IMR-90 (cell line): ENCODE measurements around the gene BCAS3. TPM values are rescaled to one million over a fixed set of nuclear protein-coding genes. Genes with fewer than 3 reads are reported as not detected.

Experiments
- ATAC-seq: fragments of 200-7000 bp; cut with Tn5 transposase; 2 replicates; pipeline ENCODE4 v1.9.1; 2020; ENCODE audit warnings: low read depth, mild to moderate bottlenecking, moderate library complexity
- BruUV-seq: library from RNA; stranded (reverse); fragments of 400-500 nt; replicated peaks from 2 replicates; lab custom pipeline; 2021; lab: Mats Ljungman, UMichigan
- CTCF ChIA-PET: fragments of 300-600 bp; formaldehyde crosslinking; extraction: SDS; loops from one replicate; lab custom pipeline; 2021; ENCODE audit warnings: antibody characterized with exemption; lab: Yijun Ruan, JAX
- POLR2A ChIA-PET: fragments of 300-600 bp; sonication (Branson Sonifier 250); formaldehyde crosslinking; loops from one replicate; lab custom pipeline; 2022; ENCODE audit warnings: antibody characterized with exemption; ENCODE audit not compliant: unreplicated experiment; lab: Charles Lee
- DNase-seq: peaks from one replicate; pipeline ENCODE4 v3.0.0; 2013
- H2AFZ ChIP-seq: replicated peaks from 2 replicates; pipeline ENCODE3; 2013; ENCODE audit warnings: low read length, mild to moderate bottlenecking; ENCODE audit not compliant: poor library complexity
- H2AK5ac ChIP-seq: 2 replicates; pipeline ENCODE4 v1.6.1; 2013; ENCODE audit warnings: low read depth, low read length, inconsistent platforms
- H2AK9ac ChIP-seq: replicated peaks from 2 replicates; pipeline ENCODE3; 2013; ENCODE audit warnings: mild to moderate bottlenecking, low read depth, low read length, moderate library complexity; ENCODE audit not compliant: poor library complexity
- H2BK120ac ChIP-seq: 2 replicates; pipeline ENCODE4 v1.6.1; 2013; ENCODE audit warnings: low read depth, low read length, inconsistent platforms
- H2BK15ac ChIP-seq: 3 replicates; pipeline ENCODE4 v1.6.1; 2013; ENCODE audit warnings: low read depth, low read length, inconsistent platforms
- H2BK20ac ChIP-seq: 2 replicates; pipeline ENCODE4 v1.6.1; 2013; ENCODE audit warnings: low read depth, mild to moderate bottlenecking, inconsistent platforms, low read length, moderate library complexity
- H2BK5ac ChIP-seq: 2 replicates; pipeline ENCODE4 v1.6.1; 2013; ENCODE audit warnings: mild to moderate bottlenecking, low read depth, low read length, inconsistent platforms; ENCODE audit not compliant: poor library complexity, severe bottlenecking
- H3K14ac ChIP-seq: replicated peaks from 2 replicates; pipeline ENCODE4 v1.6.1; 2013; ENCODE audit warnings: low read depth, low read length, inconsistent platforms
- H3K18ac ChIP-seq: 2 replicates; pipeline ENCODE4 v1.6.1; 2013; ENCODE audit warnings: low read depth, low read length, control low read depth
- H3K23ac ChIP-seq: 2 replicates; pipeline ENCODE4 v1.6.1; 2013; ENCODE audit warnings: low read depth, low read length, inconsistent platforms
- H3K27ac ChIP-seq: 2 replicates; pipeline ENCODE4 v1.5.1; 2013; ENCODE audit warnings: mild to moderate bottlenecking, control low read depth, low read length; ENCODE audit not compliant: insufficient read depth
- H3K27me3 ChIP-seq: 2 replicates; pipeline ENCODE4 v1.6.1; 2013; ENCODE audit warnings: low read length; ENCODE audit not compliant: control insufficient read depth, insufficient read depth
- H3K36me3 ChIP-seq: 2 replicates; pipeline ENCODE4 v1.6.1; 2013; ENCODE audit warnings: low read length, mixed read lengths; ENCODE audit not compliant: control insufficient read depth, insufficient read depth
- H3K4ac ChIP-seq: 2 replicates; pipeline ENCODE4 v1.6.1; 2013; ENCODE audit warnings: low read depth, low read length, inconsistent platforms
- H3K4me1 ChIP-seq: 2 replicates; pipeline ENCODE4 v1.6.1; 2013; ENCODE audit warnings: low read length, mixed read lengths; ENCODE audit not compliant: control insufficient read depth, insufficient read depth
- H3K4me2 ChIP-seq: 2 replicates; pipeline ENCODE4 v1.6.1; 2013; ENCODE audit warnings: low read depth, mild to moderate bottlenecking, control low read depth, low read length, moderate library complexity
- H3K4me3 ChIP-seq: 2 replicates; pipeline ENCODE4 v1.5.1; 2013; ENCODE audit warnings: low read depth, mild to moderate bottlenecking, control low read depth, low read length, moderate library complexity; ENCODE audit not compliant: insufficient read depth
- H3K56ac ChIP-seq: 2 replicates; pipeline ENCODE4 v1.6.1; 2013; ENCODE audit warnings: low read length, inconsistent platforms; ENCODE audit not compliant: insufficient read depth; ENCODE audit errors: extremely low read depth
- H3K79me1 ChIP-seq, 2 experiments: 2 replicates each; pipeline ENCODE4 v1.6.1; 2013; ENCODE audit warnings: low read length in 2 of 2, inconsistent platforms in 1 of 2, low read depth in 1 of 2
- H3K9ac ChIP-seq: 2 replicates; pipeline ENCODE4 v1.6.1; 2013; ENCODE audit warnings: low read depth, low read length, control low read depth
- H3K9me1 ChIP-seq: 2 replicates; pipeline ENCODE4 v1.6.1; 2013; ENCODE audit warnings: low read length, inconsistent platforms; ENCODE audit not compliant: insufficient read depth
- H3K9me3 ChIP-seq: 2 replicates; pipeline ENCODE4 v1.6.1; 2013; ENCODE audit warnings: low read length; ENCODE audit not compliant: control insufficient read depth, insufficient read depth
- H4K20me1 ChIP-seq: 2 replicates; pipeline ENCODE4 v1.6.1; 2013; ENCODE audit warnings: low read length, inconsistent platforms; ENCODE audit not compliant: insufficient read depth
- H4K5ac ChIP-seq: 2 replicates; pipeline ENCODE4 v1.6.1; 2013; ENCODE audit warnings: mild to moderate bottlenecking, low read depth, low read length, control low read depth
- H4K8ac ChIP-seq, 2 experiments: 2 replicates each; pipeline ENCODE4 v1.6.1; 2013; ENCODE audit warnings: low read depth in 2 of 2, low read length in 2 of 2, control low read depth in 1 of 2, inconsistent platforms in 1 of 2
- H4K91ac ChIP-seq: 2 replicates; pipeline ENCODE4 v1.6.1; 2013; ENCODE audit warnings: low read depth, low read length, inconsistent platforms; ENCODE audit not compliant: insufficient read depth
- BHLHE40 ChIP-seq: fragments of 150-350 bp; IDR thresholded peaks from 2 replicates; pipeline ENCODE4 v1.6.1; 2016; ENCODE audit warnings: mild to moderate bottlenecking, low read depth, low read length
- ELK1 ChIP-seq: fragments of 150-350 bp; IDR thresholded peaks from 2 replicates; pipeline ENCODE4 v1.6.1; 2016; ENCODE audit warnings: low read depth, mild to moderate bottlenecking, low read length, moderate library complexity, borderline replicate concordance
- MAFK ChIP-seq: IDR thresholded peaks from 2 replicates; pipeline ENCODE4 v1.6.1; 2012; ENCODE audit warnings: low read depth, low read length, improper control_type of control experiment
- POLR2A ChIP-seq: IDR thresholded peaks from 2 replicates; pipeline ENCODE4 v1.6.1; 2012; ENCODE audit warnings: mild to moderate bottlenecking, low read depth, low read length
- RFX5 ChIP-seq: IDR thresholded peaks from 2 replicates; pipeline ENCODE4 v1.8.0; 2012; ENCODE audit warnings: low read depth, mild to moderate bottlenecking, low read length, moderate library complexity
- SMC3 ChIP-seq: fragments of 150-350 bp; IDR thresholded peaks from 2 replicates; pipeline ENCODE4 v1.6.1; 2016; ENCODE audit warnings: low read depth, mild to moderate bottlenecking, antibody characterized with exemption, low read length, moderate library complexity
- WGBS, 2 experiments: methylation state at CpG; one replicate each; pipeline versions ENCODE4 v1.1.5 to v1.1.7; 2013; ENCODE audit warnings: missing lambda C conversion rate in 2 of 2; ENCODE audit not compliant: insufficient read length in 1 of 2; ENCODE audit errors: extremely low coverage in 2 of 2; 5-methylcytosine and 5-hydroxymethylcytosine counted together
- dilution Hi-C: fragments of 300-500 bp; cut with HindIII; formaldehyde crosslinking; loops from one replicate; pipeline ENCODE4 v1.14.3; 2018; ENCODE audit warnings: low sequenced_read_pairs; ENCODE audit not compliant: unreplicated experiment
- in situ Hi-C: fragments of 300-500 bp; cut with MboI; formaldehyde crosslinking; loops from 3 replicates; pipeline ENCODE4 v1.14.3; 2019; ENCODE audit warnings: low sequenced_read_pairs, inconsistent platforms, mixed read lengths
- intact Hi-C: fragments of 100-400 bp; cut with micrococcal nuclease; formaldehyde crosslinking; loops from 2 replicates; pipeline ENCODE4 v1.10.0; 2022
- polyA plus RNA-seq, 3 experiments: library from polyadenylated mRNA; depleted of rRNA; stranded (reverse); fragments of >200 nt; gene quantifications; 2 replicates each; pipeline ENCODE4 v1.2.3, GENCODE V29; 2012; ENCODE audit warnings: low replicate concordance in 1 of 3
- total RNA-seq: library from RNA; depleted of rRNA; stranded (reverse); fragments of >200 nt; gene quantifications from 2 replicates; pipeline ENCODE4 v1.2.3, GENCODE V29; 2012

The BCAS3 gene
- total and polyA plus RNA-seq, 2 of the 4 experiments (the other 2 are of a cell fraction): 6.3 to 27.1 TPM

GRCh38 chr17:61117983-61118382 lies 440.3 kb downstream of the BCAS3 start:
- H4K5ac ChIP-seq: no peak overlapping the region
- H3K4me2 ChIP-seq: no peak overlapping the region
- no peak overlapping the region for H2BK120ac ChIP-seq
- no peak overlapping the region for H2BK20ac ChIP-seq
- H3K14ac ChIP-seq: no peak overlapping the region
- no peak overlapping the region for H3K4me3 ChIP-seq
- DNase-seq (no peak), ATAC-seq (no peak)
- ChIA-PET CTCF (no interaction called here), POLR2A (no interaction called here)
- no peak overlapping the region for H3K23ac ChIP-seq
- no peaks in the 10 kb centered on the region for H3K36me3 ChIP-seq
- TF ChIP-seq BHLHE40: no peak
- no peak for TF ChIP-seq RFX5
- TF ChIP-seq MAFK: no peak
- TF ChIP-seq SMC3: no peak
- no peak for TF ChIP-seq ELK1
- TF ChIP-seq POLR2A: no peak
- H4K91ac ChIP-seq: no peak overlapping the region
- H3K9me3 ChIP-seq: peaks cover 2% of the 10 kb centered on the region; the same call in 1 of the 2 replicates
- no peak overlapping the region for H2AFZ ChIP-seq
- H2AK5ac ChIP-seq: no peak overlapping the region
- intact Hi-C loops (loop anchor here (2.0 kb wide), 1 partner anchor 15 kb away; no protein-coding TSS in a partner anchor), dilution Hi-C loops (no loop called here), in situ Hi-C loops (no loop called here)
- H3K56ac ChIP-seq: no peak overlapping the region
- H3K4me1 ChIP-seq: no peaks in the 10 kb centered on the region
- no peak overlapping the region for H2BK15ac ChIP-seq
- no peak overlapping the region for H2AK9ac ChIP-seq
- no peak overlapping the region for H3K18ac ChIP-seq
- H3K27ac ChIP-seq: no peak overlapping the region
- H3K9ac ChIP-seq: no peak overlapping the region
- no CpG with 5 or more reads among the region's 4 CpGs for whole genome bisulfite sequencing, 2 experiments
- no TSS peak for BruUV-seq
- H3K9me1 ChIP-seq: no peaks in the 10 kb centered on the region
- no peaks in the 10 kb centered on the region for H3K79me1 ChIP-seq
- H4K20me1 ChIP-seq: no peaks in the 10 kb centered on the region
- no peak overlapping the region for H2BK5ac ChIP-seq
- H4K8ac ChIP-seq: no peak overlapping the region
- no peak overlapping the region for H3K4ac ChIP-seq
- no peaks in the 10 kb centered on the region for H3K27me3 ChIP-seq
